ENCODE measurements around the gene PCCA.

Gene PCCA

GRCh38 chr13:100464006-100464405, 375.1 kb downstream of the PCCA start:
- DNase-seq (ENCODE audit: low read depth): no peak
- no peak overlapping the region for H3K4me3 ChIP-seq (ENCODE audit: control insufficient read depth, low read depth, low read length)
- TF ChIP-seq CTCF (conservative IDR thresholded peaks at IDR 0.05; ENCODE audit: control insufficient read depth, insufficient read depth, low read depth, low read length): no peak

- no peak for TF ChIP-seq CTCF (conservative IDR thresholded peaks at IDR 0.05; ENCODE audit: control insufficient read depth, insufficient read depth, low read depth, low read length)
- no peak for DNase-seq (ENCODE audit: low read depth)
- H3K4me3 ChIP-seq (ENCODE audit: control insufficient read depth, low read depth, low read length): no peak overlapping the region
Measured at GRCh38 chr13:100465558-100465957, 376.7 kb downstream of the PCCA start.

GRCh38 chr13:100470866-100471505, 382.1 kb downstream of the PCCA start:
- no peak for DNase-seq (ENCODE audit: low read depth)
- no peak for TF ChIP-seq CTCF (conservative IDR thresholded peaks at IDR 0.05; ENCODE audit: control insufficient read depth, insufficient read depth, low read depth, low read length)
- no peak overlapping the region for H3K4me3 ChIP-seq (ENCODE audit: control insufficient read depth, low read depth, low read length)

- DNase-seq (ENCODE audit: low read depth): no peak
- H3K4me3 ChIP-seq (ENCODE audit: control insufficient read depth, low read depth, low read length): no peak overlapping the region
- no peak for TF ChIP-seq CTCF (conservative IDR thresholded peaks at IDR 0.05; ENCODE audit: control insufficient read depth, insufficient read depth, low read depth, low read length)
Measured at GRCh38 chr13:100473087-100473486, 384.2 kb downstream of the PCCA start.

GRCh38 chr13:100473501-100474044, 384.7 kb downstream of the PCCA start:
- DNase-seq (ENCODE audit: low read depth): no peak
- H3K4me3 ChIP-seq (ENCODE audit: control insufficient read depth, low read depth, low read length): no peak overlapping the region
- no peak for TF ChIP-seq CTCF (conservative IDR thresholded peaks at IDR 0.05; ENCODE audit: control insufficient read depth, insufficient read depth, low read depth, low read length)

- TF ChIP-seq CTCF (conservative IDR thresholded peaks at IDR 0.05; ENCODE audit: control insufficient read depth, insufficient read depth, low read depth, low read length): no peak
- no peak overlapping the region for H3K4me3 ChIP-seq (ENCODE audit: control insufficient read depth, low read depth, low read length)
- DNase-seq (ENCODE audit: low read depth): no peak
Measured at GRCh38 chr13:100476963-100477362, 388.1 kb downstream of the PCCA start.

All from fibroblast of mammary gland (primary cell).